ENCODE measurements around the gene FREM2. TPM values are rescaled to one million over a fixed set of nuclear protein-coding genes. Genes with fewer than 3 reads are reported as not detected.

FREM2 gene
- total and polyA plus RNA-seq, 9 of the 15 experiments (the other 6 are each of a cell fraction or from before 2014, with no cell fraction given), result under 0.01 to 0.02 TPM; not detected in 7

GRCh38 chr13:38674208-38674607, 12.7 kb upstream of the FREM2 start:
- Histone ChIP-seq H3K4me3 (no peak overlapping the region), H3K4me2 (ENCODE audit: insufficient read depth, low read length) (no peak overlapping the region), H4K20me1 (replicated peaks; ENCODE audit: control insufficient read depth, insufficient read depth, low read length) (no peaks in the 10 kb centered on the region; the same call in 1 of the 2 replicates), H3K27me3 (ENCODE audit: control insufficient read depth in 2 of 2, insufficient read depth in 2 of 2, low read length in 2 of 2) (no peaks in the 10 kb centered on the region), H3K9me3 (replicated peaks; ENCODE audit: control insufficient read depth, insufficient read depth, low read depth, low read length) (no peaks in the 10 kb centered on the region), H3K79me2 (ENCODE audit: control insufficient read depth, insufficient read depth, low read length) (no peaks in the 10 kb centered on the region), H2AFZ (ENCODE audit: low read depth, low read length) (no peak overlapping the region), H3K27ac (ENCODE audit: extremely low read depth, low read depth, low read length) (no peak overlapping the region), H3K9ac (ENCODE audit: insufficient read depth in 1 of 2, low read depth in 2 of 2, low read length in 2 of 2) (no peak overlapping the region), H3K36me3 (ENCODE audit: control insufficient read depth, insufficient read depth, low read length) (no peaks in the 10 kb centered on the region), H3K4me1 (replicated peaks in 1 of 2; ENCODE audit: control insufficient read depth in 2 of 2, insufficient read depth in 2 of 2, low read length in 2 of 2) (no peaks in the 10 kb centered on the region), H3K9me1 (ENCODE audit: control insufficient read depth, insufficient read depth, low read length) (no peaks in the 10 kb centered on the region)
- TF ChIP-seq SLC30A9 (CRISPR knock-in tag; IDR thresholded peaks at IDR 0.05) (no peak), DLX4 (CRISPR knock-in tag; IDR thresholded peaks at IDR 0.05) (no peak)
- DNase-seq (ENCODE audit: extremely low read depth in 1 of 4, low spot score in 3 of 4) (no peak), ATAC-seq (no peak), FAIRE-seq (no peak)
- BruUV-seq (replicated peaks), result no TSS peak
- WGBS (ENCODE audit: insufficient coverage, low coverage, missing lambda C conversion rate), result 3% methylated on average over 4 of the region's 4 CpGs
- intact Hi-C loops (cut with micrococcal nuclease), result no loop called here
- in situ Hi-C loops (cut with MboI), result no loop called here
- ChIA-PET CTCF (ENCODE audit: low intra/inter-chr PET ratio) (no interaction called here), POLR2A (no interaction called here)

- ChIA-PET CTCF (ENCODE audit: low intra/inter-chr PET ratio) (no interaction called here), POLR2A (no interaction called here)
- WGBS (ENCODE audit: insufficient coverage, low coverage, missing lambda C conversion rate), result 0% methylated on average over 1 of the region's 1 CpG
- H2AFZ ChIP-seq (ENCODE audit: low read depth, low read length), result no peak overlapping the region
- no peak overlapping the region for H3K4me3 ChIP-seq
- H3K27ac ChIP-seq (ENCODE audit: extremely low read depth, low read depth, low read length), result no peak overlapping the region
- no peak overlapping the region for H3K4me2 ChIP-seq (ENCODE audit: insufficient read depth, low read length)
- H3K9me3 ChIP-seq (replicated peaks; ENCODE audit: control insufficient read depth, insufficient read depth, low read depth, low read length), result no peaks in the 10 kb centered on the region
- H3K9ac ChIP-seq (ENCODE audit: insufficient read depth in 1 of 2, low read depth in 2 of 2, low read length in 2 of 2), result no peak overlapping the region
- no peaks in the 10 kb centered on the region for H3K4me1 ChIP-seq (replicated peaks in 1 of 2; ENCODE audit: control insufficient read depth in 2 of 2, insufficient read depth in 2 of 2, low read length in 2 of 2)
- in situ Hi-C loops (cut with MboI), result no loop called here
- ATAC-seq (no peak), FAIRE-seq (no peak), DNase-seq (ENCODE audit: extremely low read depth in 1 of 4, low spot score in 3 of 4) (no peak)
- no peaks in the 10 kb centered on the region for H3K79me2 ChIP-seq (ENCODE audit: control insufficient read depth, insufficient read depth, low read length)
- H3K36me3 ChIP-seq (ENCODE audit: control insufficient read depth, insufficient read depth, low read length), result no peaks in the 10 kb centered on the region
- BruUV-seq (replicated peaks), result no TSS peak
- H3K9me1 ChIP-seq (ENCODE audit: control insufficient read depth, insufficient read depth, low read length), result no peaks in the 10 kb centered on the region
- intact Hi-C loops (cut with micrococcal nuclease), result no loop called here
- H3K27me3 ChIP-seq (ENCODE audit: control insufficient read depth in 2 of 2, insufficient read depth in 2 of 2, low read length in 2 of 2), result no peaks in the 10 kb centered on the region
- H4K20me1 ChIP-seq (replicated peaks; ENCODE audit: control insufficient read depth, insufficient read depth, low read length), result no peaks in the 10 kb centered on the region
- TF ChIP-seq XRCC4 (IDR thresholded peaks at IDR 0.05; ENCODE audit: extremely low read depth, insufficient read depth, insufficient read length) (no peak), POLR2A (conservative IDR thresholded peaks at IDR 0.05) (no peak), MEF2A (IDR thresholded peaks at IDR 0.05; ENCODE audit: control insufficient read depth, low read depth, low read length) (no peak), RNF2 (IDR thresholded peaks at IDR 0.05) (no peak), MTA1 (IDR thresholded peaks at IDR 0.05; ENCODE audit: borderline replicate concordance) (no peak), IRF1 (CRISPR knock-in tag; IDR thresholded peaks at IDR 0.05; ENCODE audit: borderline replicate concordance) (no peak), ZFP1 (CRISPR knock-in tag; IDR thresholded peaks at IDR 0.05) (no peak), EP300 (IDR thresholded peaks at IDR 0.05; ENCODE audit: low read length) (no peak), FOXO4 (CRISPR knock-in tag; IDR thresholded peaks at IDR 0.05) (no peak), ZNF174 (CRISPR knock-in tag; IDR thresholded peaks at IDR 0.05) (no peak), SIN3A (IDR thresholded peaks at IDR 0.05; ENCODE audit: borderline replicate concordance in 2 of 2, control insufficient read depth in 1 of 2, low read depth in 2 of 2, low read length in 2 of 2) (no peak)
Measured at GRCh38 chr13:38680912-38681311, 6.0 kb upstream of the FREM2 start.
